Glutamatergic neuron (in vitro differentiated cells): ENCODE data around the gene LOXL4. TPM values are rescaled to one million over a fixed set of nuclear protein-coding genes. Genes with fewer than 3 reads are reported as not detected.

ENCODE experiments used
- DNase-seq: peaks from one replicate; pipeline ENCODE4 v3.0.0; 2022
- H3K27ac Mint-ChIP-seq: one replicate; pipeline ENCODE4 v1.8.0; 2020; ENCODE audit warnings: mild to moderate bottlenecking, mixed read lengths, inconsistent platforms; ENCODE audit not compliant: unreplicated experiment
- H3K27me3 Mint-ChIP-seq: one replicate; pipeline ENCODE4 v1.8.0; 2020; ENCODE audit warnings: mild to moderate bottlenecking, moderate library complexity, mixed read lengths, inconsistent platforms; ENCODE audit not compliant: unreplicated experiment
- H3K36me3 Mint-ChIP-seq: one replicate; pipeline ENCODE4 v1.8.0; 2020; ENCODE audit warnings: mild to moderate bottlenecking, mixed read lengths, inconsistent platforms; ENCODE audit not compliant: unreplicated experiment
- H3K4me1 Mint-ChIP-seq: one replicate; pipeline ENCODE4 v1.8.0; 2020; ENCODE audit warnings: mild to moderate bottlenecking, low read depth, mixed read lengths, inconsistent platforms; ENCODE audit not compliant: unreplicated experiment
- H3K4me3 Mint-ChIP-seq: one replicate; pipeline ENCODE4 v1.8.0; 2020; ENCODE audit warnings: mild to moderate bottlenecking, mixed read lengths, inconsistent platforms; ENCODE audit not compliant: unreplicated experiment
- H3K9me3 Mint-ChIP-seq: one replicate; pipeline ENCODE4 v1.8.0; 2020; ENCODE audit warnings: mild to moderate bottlenecking, moderate library complexity, mixed read lengths, inconsistent platforms; ENCODE audit not compliant: unreplicated experiment
- total RNA-seq: library from RNA; stranded (reverse); fragmentation: NEBNext Ultra II Directional; extraction: Animal tissue kit (Norgen Biotek cat#: 25700); gene quantifications from one replicate; pipeline ENCODE4 v1.2.1, GENCODE V29; 2021; ENCODE audit not compliant: unreplicated experiment
- TF ChIP-seq, protein P1 (sequence below): fragments of 200-600 bp; sonication (generic); IDR thresholded peaks from one replicate; pipeline ENCODE4 v1.5.0; 2021; ENCODE audit not compliant: partially characterized antibody, unreplicated experiment

The LOXL4 gene
- total RNA-seq, 1 donor from 2014 or later = 6.1 TPM

DNA sequence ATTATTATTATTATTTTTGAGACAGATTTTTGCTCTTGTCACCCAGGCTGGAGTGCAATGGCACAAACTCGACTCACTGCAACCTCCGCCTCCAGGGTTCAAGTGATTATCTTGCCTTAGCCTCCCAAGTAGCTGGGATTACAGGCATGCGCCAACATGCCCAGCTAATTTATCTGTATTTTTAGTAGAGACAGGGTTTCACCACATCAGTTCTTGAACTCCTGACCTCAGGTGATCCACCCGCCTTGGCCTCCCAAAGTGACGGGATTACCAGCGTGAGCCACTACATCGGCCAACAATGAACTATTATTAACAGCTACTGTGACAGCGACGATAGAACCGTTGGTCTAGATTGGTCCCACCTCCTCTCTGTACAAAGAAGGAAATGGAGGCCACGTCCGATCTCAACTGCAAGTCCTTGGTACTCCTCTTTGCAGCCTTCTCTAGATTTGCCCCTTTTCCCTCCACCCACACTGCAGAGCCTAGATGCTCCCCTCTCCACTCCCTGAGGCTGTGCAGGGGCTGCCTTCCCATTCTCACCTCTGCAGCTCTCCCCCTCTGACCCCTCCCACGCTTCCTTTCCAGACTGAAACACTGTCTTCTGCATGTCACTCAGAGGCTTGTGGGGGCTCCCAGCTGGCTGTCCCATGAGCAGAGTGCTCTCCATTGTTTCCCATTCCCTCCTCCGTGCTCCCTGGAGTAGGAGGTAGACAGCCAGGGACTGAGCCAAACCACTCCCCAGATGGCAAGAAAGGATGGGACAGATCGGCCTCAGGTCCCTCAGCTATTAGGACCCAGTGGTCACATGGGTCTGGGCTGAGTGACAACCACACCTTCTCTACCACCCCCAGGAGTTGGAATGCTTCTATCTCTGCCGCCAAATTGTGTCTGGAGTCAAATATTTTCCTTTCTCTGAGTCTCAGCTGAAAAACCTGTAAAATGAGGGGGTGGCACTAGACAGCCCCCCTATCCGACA lies 2.3 kb downstream of the LOXL4 start:
- Mint-ChIP-seq H3K27ac (peak overlapping the region; percentile 86), H3K4me3 (peak overlapping the region; percentile 63), H3K9me3 (peaks cover 19% of the 10 kb centered on the region), H3K4me1 (peaks cover 33% of the 10 kb centered on the region), H3K36me3 (no peaks in the 10 kb centered on the region), H3K27me3 (peaks cover 21% of the 10 kb centered on the region)
- DNase-seq = no peak
- TF ChIP-seq, protein P1, sequence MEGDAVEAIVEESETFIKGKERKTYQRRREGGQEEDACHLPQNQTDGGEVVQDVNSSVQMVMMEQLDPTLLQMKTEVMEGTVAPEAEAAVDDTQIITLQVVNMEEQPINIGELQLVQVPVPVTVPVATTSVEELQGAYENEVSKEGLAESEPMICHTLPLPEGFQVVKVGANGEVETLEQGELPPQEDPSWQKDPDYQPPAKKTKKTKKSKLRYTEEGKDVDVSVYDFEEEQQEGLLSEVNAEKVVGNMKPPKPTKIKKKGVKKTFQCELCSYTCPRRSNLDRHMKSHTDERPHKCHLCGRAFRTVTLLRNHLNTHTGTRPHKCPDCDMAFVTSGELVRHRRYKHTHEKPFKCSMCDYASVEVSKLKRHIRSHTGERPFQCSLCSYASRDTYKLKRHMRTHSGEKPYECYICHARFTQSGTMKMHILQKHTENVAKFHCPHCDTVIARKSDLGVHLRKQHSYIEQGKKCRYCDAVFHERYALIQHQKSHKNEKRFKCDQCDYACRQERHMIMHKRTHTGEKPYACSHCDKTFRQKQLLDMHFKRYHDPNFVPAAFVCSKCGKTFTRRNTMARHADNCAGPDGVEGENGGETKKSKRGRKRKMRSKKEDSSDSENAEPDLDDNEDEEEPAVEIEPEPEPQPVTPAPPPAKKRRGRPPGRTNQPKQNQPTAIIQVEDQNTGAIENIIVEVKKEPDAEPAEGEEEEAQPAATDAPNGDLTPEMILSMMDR = no peak

DNA sequence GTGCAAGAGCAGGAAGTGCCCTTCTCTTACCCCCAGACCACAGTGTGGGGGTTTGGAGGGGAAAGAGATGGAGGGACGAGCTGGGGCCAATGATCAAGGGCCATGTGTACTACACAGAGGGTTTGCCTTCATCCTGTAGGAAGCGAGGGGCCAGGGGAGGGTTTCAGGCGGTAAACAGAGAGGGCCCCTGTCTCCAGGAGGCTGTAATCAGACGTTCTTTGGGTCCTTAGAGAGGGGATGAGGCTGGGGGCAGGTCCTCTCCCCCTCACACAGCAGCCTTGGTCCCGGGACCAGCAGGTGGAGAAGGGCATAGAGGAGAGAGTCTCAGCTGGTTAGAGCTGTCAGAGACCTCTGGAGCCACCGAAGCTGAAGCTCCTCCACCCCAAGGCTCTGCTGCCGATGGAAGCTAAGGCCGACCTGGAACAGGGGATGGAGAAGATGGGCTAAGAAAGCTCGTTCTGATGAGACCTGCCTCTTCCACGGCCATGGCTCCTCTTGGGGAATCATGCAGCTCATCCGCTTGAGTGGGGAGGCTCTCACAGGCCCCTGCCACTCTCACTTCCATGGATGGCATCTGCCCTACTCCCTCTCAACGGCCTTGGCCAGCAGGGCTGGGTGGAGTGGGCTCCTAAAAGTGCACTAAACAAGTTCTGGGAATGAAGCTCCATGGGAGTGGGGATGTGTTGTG lies 3.5 kb downstream of the LOXL4 start:
- peaks cover 21% of the 10 kb centered on the region for H3K4me1 Mint-ChIP-seq
- H3K9me3 Mint-ChIP-seq = peaks cover 14% of the 10 kb centered on the region
- H3K36me3 Mint-ChIP-seq = no peaks in the 10 kb centered on the region
- DNase-seq = no peak
- no peak overlapping the region for H3K4me3 Mint-ChIP-seq
- TF ChIP-seq, protein P1 = no peak
- H3K27ac Mint-ChIP-seq = no peak overlapping the region
- H3K27me3 Mint-ChIP-seq = peaks cover 16% of the 10 kb centered on the region

DNA sequence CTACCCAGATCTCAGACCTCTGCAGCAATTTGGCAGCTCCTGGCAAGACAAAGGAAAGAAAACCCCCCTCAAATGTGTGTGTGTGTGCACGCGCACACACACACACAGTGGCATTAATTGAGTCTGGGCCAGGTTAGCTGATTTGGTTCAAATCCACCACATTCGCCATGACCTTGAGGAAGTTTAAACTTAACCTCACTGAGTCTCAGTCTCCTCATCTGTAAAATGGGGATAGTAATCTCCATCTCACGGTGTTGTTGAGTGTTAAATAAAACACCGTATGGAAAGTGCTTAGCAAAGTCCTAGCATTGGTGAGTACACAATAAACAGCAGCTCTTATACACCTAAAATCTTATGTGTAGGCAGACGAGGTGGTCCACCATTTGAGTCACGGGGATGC lies 4.9 kb downstream of the LOXL4 start:
- DNase-seq = no peak
- Mint-ChIP-seq H3K9me3 (peaks cover 12% of the 10 kb centered on the region), H3K4me3 (no peak overlapping the region), H3K4me1 (peaks cover 16% of the 10 kb centered on the region), H3K27ac (no peak overlapping the region), H3K36me3 (no peaks in the 10 kb centered on the region), H3K27me3 (peaks cover 11% of the 10 kb centered on the region)
- TF ChIP-seq, protein P1 = no peak

DNA sequence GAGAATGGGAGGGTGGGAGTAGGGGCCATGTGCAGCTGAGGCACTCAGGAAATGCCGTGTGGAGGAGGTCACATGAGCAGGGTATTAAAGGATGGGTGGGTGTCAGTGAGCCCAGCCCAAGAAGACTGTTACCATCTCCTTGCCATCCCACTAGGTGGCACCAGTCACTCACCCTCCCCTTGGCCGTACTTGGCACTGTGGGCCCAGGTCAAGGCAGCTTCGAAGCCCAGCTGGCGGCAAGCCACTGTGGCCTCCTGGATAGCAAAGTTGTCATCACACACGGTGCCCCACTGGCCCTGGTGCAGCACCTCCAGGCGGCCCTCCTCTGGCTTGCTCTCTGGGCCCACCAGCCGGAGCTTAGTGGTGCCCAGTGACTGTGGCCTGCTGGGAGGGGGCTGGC lies 5.4 kb downstream of the LOXL4 start:
- no peak overlapping the region for H3K27ac Mint-ChIP-seq
- H3K36me3 Mint-ChIP-seq = no peaks in the 10 kb centered on the region
- TF ChIP-seq, protein P1 = peak; percentile 14
- DNase-seq = no peak
- H3K9me3 Mint-ChIP-seq = peaks cover 10% of the 10 kb centered on the region
- peaks cover 8% of the 10 kb centered on the region for H3K27me3 Mint-ChIP-seq
- peaks cover 13% of the 10 kb centered on the region for H3K4me1 Mint-ChIP-seq
- no peak overlapping the region for H3K4me3 Mint-ChIP-seq
